ENCODE data around the gene KIF1C. TPM values are rescaled to one million over a fixed set of nuclear protein-coding genes. Genes with fewer than 3 reads are reported as not detected.

The KIF1C gene
- total RNA-seq, 2 donors from 2014 or later: 195 to 291 TPM

DNA sequence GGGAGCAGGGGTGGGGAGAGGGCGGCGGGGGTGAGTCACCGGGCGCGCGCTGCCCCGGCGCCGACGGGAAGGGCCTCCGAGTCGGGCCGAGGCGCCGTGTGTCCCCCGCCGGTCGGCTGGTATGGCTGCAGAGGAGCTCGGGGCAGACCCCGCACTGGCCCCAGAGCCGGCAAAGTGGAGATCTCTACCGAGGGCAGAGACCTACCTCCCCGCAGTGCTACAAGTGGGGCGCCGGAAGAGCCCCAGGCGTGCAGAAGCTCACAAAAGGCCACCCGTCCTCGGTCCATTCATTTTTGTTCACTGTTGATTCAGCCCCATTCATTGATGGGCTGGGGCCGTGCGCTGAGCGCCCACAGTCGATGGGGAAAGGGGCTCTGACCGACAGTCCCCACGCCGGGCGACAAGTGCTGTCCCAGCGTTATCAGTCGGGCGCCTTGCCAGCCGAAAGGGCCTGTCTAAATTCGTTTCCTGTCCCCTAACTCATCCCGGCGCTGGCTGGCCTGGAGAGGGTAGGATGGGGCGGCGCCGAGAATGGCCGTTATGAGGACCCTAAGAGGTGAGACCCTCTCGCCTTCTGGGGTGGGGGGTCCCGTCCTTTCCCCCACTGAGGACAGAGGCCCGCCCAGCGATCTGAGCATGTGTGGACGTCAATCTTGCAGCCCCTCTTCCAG lies 47.5 kb upstream of the KIF1C start:
- H3K4me1 ChIP-seq: peaks cover 12% of the 10 kb centered on the region
- H3K27me3 ChIP-seq: no peaks in the 10 kb centered on the region
- H3K36me3 ChIP-seq: peaks cover 5% of the 10 kb centered on the region
- H3K27ac ChIP-seq: peak overlapping the region; percentile 98
- intact Hi-C loops (cut with DNase I): no loop called here
- peak overlapping the region; percentile 89 for H3K4me3 ChIP-seq
- no peaks in the 10 kb centered on the region for H3K9me3 ChIP-seq
- H3K9ac ChIP-seq (ENCODE audit: low read depth in 2 of 2, low read length in 2 of 2): peak overlapping the region; percentile 70 to 86
- peak; percentile 80 for DNase-seq
- TF ChIP-seq CTCF (IDR thresholded peaks at IDR 0.05): no peak

GRCh38 chr17:4950746-4951204 lies 47.0 kb upstream of the KIF1C start, which contains the start of gene ENO3:
Gene ENO3 (plus strand): TSS chr17:4951119. CDS start chr17:4951830, 711 bp downstream.
- intact Hi-C loops (cut with DNase I): no loop called here
- Histone ChIP-seq H3K9me3 (no peaks in the 10 kb centered on the region), H3K4me3 (peak within 1 kb of the TSS; percentile 89), H3K27me3 (no peaks in the 10 kb centered on the region), H3K4me1 (peaks cover 7% of the 10 kb centered on the region), H3K27ac (peak within 1 kb of the TSS; percentile 98), H3K9ac (ENCODE audit: low read depth in 2 of 2, low read length in 2 of 2) (peak within 1 kb of the TSS; percentile 70 to 86), H3K36me3 (peaks cover 5% of the 10 kb centered on the region)
- peak; percentile 48 for DNase-seq
- TF ChIP-seq CTCF (IDR thresholded peaks at IDR 0.05): no peak

- intact Hi-C loops (cut with DNase I): no loop called here
- H3K27ac ChIP-seq: no peak overlapping the region
- H3K4me3 ChIP-seq: no peak overlapping the region
- H3K9me3 ChIP-seq: no peaks in the 10 kb centered on the region
- H3K9ac ChIP-seq (ENCODE audit: low read depth in 2 of 2, low read length in 2 of 2): no peak overlapping the region
- peaks cover 1% of the 10 kb centered on the region for H3K36me3 ChIP-seq
- H3K27me3 ChIP-seq: no peaks in the 10 kb centered on the region
- H3K4me1 ChIP-seq: peaks cover under 1% of the 10 kb centered on the region
- no peak for DNase-seq
- no peak for TF ChIP-seq CTCF (IDR thresholded peaks at IDR 0.05)
Observed at GRCh38 chr17:4951486-4951885, 46.3 kb upstream of the KIF1C start.

DNA sequence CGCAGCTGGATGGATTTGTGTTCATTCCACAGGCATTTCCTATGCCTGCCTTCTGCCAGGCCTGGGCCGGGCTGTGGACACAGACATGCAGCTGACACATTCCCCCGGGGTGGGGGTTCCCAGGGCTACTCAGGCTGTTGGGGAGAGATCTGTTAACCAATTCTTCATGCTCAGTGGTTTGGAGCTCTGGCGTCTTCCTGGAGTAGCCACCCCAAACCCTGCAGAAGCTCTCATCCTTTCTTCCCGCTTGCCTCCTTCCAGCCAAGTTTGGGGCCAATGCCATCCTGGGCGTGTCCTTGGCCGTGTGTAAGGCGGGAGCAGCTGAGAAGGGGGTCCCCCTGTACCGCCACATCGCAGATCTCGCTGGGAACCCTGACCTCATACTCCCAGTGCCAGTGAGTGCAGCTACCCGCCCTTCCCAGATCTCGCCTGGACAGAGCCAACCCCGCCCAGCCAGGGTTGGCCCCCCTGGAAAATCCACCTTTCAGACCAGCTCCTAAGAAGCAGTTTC lies 44.2 kb upstream of the KIF1C start:
- no peak overlapping the region for H3K27ac ChIP-seq
- H3K27me3 ChIP-seq: no peaks in the 10 kb centered on the region
- TF ChIP-seq CTCF (IDR thresholded peaks at IDR 0.05): no peak
- no peak for DNase-seq
- no peaks in the 10 kb centered on the region for H3K36me3 ChIP-seq
- intact Hi-C loops (cut with DNase I): no loop called here
- no peak overlapping the region for H3K4me3 ChIP-seq
- H3K9me3 ChIP-seq: no peaks in the 10 kb centered on the region
- H3K9ac ChIP-seq (ENCODE audit: low read depth in 2 of 2, low read length in 2 of 2): no peak overlapping the region
- H3K4me1 ChIP-seq: no peaks in the 10 kb centered on the region

- TF ChIP-seq CTCF (IDR thresholded peaks at IDR 0.05): no peak
- no peaks in the 10 kb centered on the region for H3K27me3 ChIP-seq
- no peaks in the 10 kb centered on the region for H3K9me3 ChIP-seq
- H3K4me3 ChIP-seq: no peak overlapping the region
- no peak overlapping the region for H3K9ac ChIP-seq (ENCODE audit: low read depth in 2 of 2, low read length in 2 of 2)
- H3K4me1 ChIP-seq: no peaks in the 10 kb centered on the region
- intact Hi-C loops (cut with DNase I): no loop called here
- no peak for DNase-seq
- no peak overlapping the region for H3K27ac ChIP-seq
- H3K36me3 ChIP-seq: no peaks in the 10 kb centered on the region
Observed at GRCh38 chr17:4955091-4955490, 42.7 kb upstream of the KIF1C start.

Data from colonic mucosa (tissue), 4 donors.